ENCODE results near the gene NYAP2. TPM values are rescaled to one million over a fixed set of nuclear protein-coding genes. Genes with fewer than 3 reads are reported as not detected.

NYAP2 gene
- total RNA-seq, 3 donors from 2014 or later, result 0.09 TPM; not detected in 1

DNA sequence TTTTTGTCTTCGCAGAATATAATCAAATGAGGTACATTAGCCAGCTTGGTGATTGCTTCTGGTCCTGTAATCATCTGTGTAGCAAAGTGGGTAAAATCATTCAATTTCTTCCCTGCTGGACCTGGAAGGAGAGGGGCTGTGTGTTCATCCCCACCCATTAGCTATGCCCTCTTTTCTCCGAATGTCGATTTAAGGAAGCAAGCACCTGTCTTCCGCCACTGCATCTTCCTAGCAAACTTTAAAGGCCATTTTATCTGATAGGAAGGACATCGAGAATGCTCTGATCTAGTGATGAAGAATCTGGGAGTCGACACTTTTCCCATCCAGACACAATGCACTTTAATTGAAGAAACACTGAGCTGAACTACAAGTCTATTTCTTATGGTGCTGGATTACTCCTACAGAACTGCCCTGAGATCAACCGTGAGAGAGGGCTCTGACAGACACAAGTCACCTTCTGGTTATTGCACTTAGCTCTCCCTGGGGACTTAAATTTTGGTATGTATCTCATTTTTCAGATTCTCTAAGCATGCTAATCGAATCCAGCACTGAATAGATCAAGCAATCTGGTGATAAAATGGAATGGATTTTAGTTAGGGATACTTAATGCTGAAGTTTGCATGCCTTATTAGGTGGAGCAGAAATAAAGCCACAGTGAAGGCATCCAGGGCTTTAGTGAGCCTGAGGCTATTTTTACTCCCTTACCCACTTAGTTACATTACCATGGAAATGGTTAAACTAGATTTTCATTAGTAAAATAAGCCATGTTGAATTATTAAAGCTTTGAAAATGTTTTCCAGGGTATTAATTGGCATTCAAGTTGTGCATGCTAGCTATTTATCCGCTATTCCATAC, 1.3 kb downstream of the NYAP2 start:
- DNase-seq (no peak), ATAC-seq (no peak)
- H3K9me3 ChIP-seq, result no peaks in the 10 kb centered on the region
- no peaks in the 10 kb centered on the region for H3K4me1 ChIP-seq (ENCODE audit: low read depth)
- intact Hi-C loops (cut with DNase I, micrococcal nuclease), result no loop called here
- H3K4me3 ChIP-seq, result no peak overlapping the region
- no peaks in the 10 kb centered on the region for H3K36me3 ChIP-seq (ENCODE audit: low read depth)
- no peak for TF ChIP-seq CTCF (IDR thresholded peaks at IDR 0.05)

DNA sequence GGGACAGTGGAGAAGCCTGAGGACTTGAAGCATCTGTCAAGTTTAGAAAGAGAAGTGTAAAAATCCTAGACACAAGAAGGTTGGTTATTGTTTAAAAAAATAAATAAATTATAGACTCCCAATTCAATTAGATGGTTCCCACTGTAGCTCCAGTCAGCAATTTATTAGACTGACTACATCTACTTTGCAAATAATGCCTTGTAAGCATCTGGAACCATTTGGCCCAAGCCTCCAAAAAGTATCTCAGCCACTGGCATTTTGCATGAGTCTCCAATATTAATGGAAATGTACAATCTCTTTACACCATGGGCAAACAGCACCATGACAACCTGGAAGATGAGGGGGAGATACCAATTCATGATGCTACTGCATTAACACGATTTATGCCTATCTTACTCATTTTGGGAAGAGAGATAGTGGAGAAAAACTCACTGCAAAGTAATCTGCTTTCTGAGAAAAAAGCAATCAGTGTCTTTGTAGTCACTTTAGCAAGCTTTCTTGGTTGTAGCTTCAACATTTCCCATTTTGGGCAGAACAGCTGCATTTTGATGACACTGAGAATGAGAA, 2.8 kb downstream of the NYAP2 start:
- no peaks in the 10 kb centered on the region for H3K4me1 ChIP-seq (ENCODE audit: low read depth)
- no peak overlapping the region for H3K4me3 ChIP-seq
- intact Hi-C loops (cut with DNase I, micrococcal nuclease), result no loop called here
- ATAC-seq, result no peak
- no peak for DNase-seq
- no peaks in the 10 kb centered on the region for H3K9me3 ChIP-seq
- H3K36me3 ChIP-seq (ENCODE audit: low read depth), result no peaks in the 10 kb centered on the region
- TF ChIP-seq CTCF (IDR thresholded peaks at IDR 0.05), result no peak

DNA sequence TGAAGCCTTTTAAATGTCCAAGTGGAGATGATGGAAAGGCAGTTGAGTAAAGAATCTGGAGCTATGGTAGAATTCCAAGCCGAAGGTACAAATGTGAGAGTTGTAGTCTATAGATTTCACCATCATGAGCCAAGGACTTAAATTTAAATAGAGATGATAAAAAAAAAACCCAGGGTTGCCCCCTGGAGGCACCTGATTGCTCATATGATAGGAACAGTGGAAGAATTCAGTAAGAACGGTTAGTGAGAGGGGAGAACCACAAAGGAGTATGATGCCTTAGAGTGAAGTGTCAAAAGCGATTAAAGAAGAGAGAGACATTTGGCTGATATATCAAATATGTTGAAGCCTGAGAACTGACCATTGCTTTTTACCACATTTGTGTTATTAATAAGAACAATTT, 11.9 kb downstream of the NYAP2 start:
- no peak for TF ChIP-seq CTCF (IDR thresholded peaks at IDR 0.05)
- H3K9me3 ChIP-seq, result no peaks in the 10 kb centered on the region
- H3K4me3 ChIP-seq, result no peak overlapping the region
- DNase-seq, result no peak
- H3K4me1 ChIP-seq (ENCODE audit: low read depth), result no peaks in the 10 kb centered on the region
- intact Hi-C loops (cut with DNase I, micrococcal nuclease), result no loop called here
- no peak for ATAC-seq
- H3K36me3 ChIP-seq (ENCODE audit: low read depth), result no peaks in the 10 kb centered on the region

GRCh38 chr2:225413786-225414185, 14.3 kb downstream of the NYAP2 start:
- ATAC-seq (no peak), DNase-seq (no peak)
- no peaks in the 10 kb centered on the region for H3K4me1 ChIP-seq (ENCODE audit: low read depth)
- H3K9me3 ChIP-seq, result no peaks in the 10 kb centered on the region
- no peaks in the 10 kb centered on the region for H3K36me3 ChIP-seq (ENCODE audit: low read depth)
- H3K4me3 ChIP-seq, result no peak overlapping the region
- intact Hi-C loops (cut with DNase I, micrococcal nuclease), result no loop called here
- TF ChIP-seq CTCF (IDR thresholded peaks at IDR 0.05), result no peak

DNA sequence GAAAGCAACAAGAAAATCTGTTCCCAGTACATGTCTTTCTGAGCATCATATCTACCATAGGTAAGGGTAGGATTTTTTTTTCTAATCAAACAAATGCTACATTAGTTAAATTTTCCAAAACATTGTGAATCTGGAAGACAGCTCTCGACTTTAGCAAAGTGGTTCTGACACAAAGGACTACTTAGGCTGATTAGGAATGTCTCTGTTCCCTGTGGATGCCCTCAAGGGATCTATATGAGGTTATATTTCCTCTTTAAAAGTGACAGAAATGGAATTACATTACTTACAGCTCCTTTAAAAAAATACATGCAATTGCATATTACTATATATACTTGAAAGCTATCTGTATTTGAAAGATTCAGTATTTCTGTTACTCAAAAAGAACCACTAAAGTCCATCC, 15.4 kb downstream of the NYAP2 start:
- ATAC-seq (no peak), DNase-seq (no peak)
- Histone ChIP-seq H3K36me3 (ENCODE audit: low read depth) (no peaks in the 10 kb centered on the region), H3K9me3 (no peaks in the 10 kb centered on the region), H3K4me3 (no peak overlapping the region), H3K4me1 (ENCODE audit: low read depth) (no peaks in the 10 kb centered on the region)
- intact Hi-C loops (cut with DNase I, micrococcal nuclease), result no loop called here
- TF ChIP-seq CTCF (IDR thresholded peaks at IDR 0.05), result no peak
